PC-3 (cell line): ENCODE measurements around the gene TMC1. TPM values are rescaled to one million over a fixed set of nuclear protein-coding genes. Genes with fewer than 3 reads are reported as not detected.

Experiments used
- ATAC-seq: fragments of 200-7000 bp; cut with Tn5 transposase; 2 replicates; pipeline ENCODE4 v1.9.1; 2020; ENCODE audit warnings: mild to moderate bottlenecking, moderate library complexity
- BruUV-seq: library from RNA; stranded (reverse); fragments of 400-500 nt; replicated peaks from 2 replicates; lab custom pipeline; 2021; lab: Mats Ljungman, UMichigan
- CTCF ChIA-PET: fragments of 300-600 bp; sonication (Branson Sonifier 250); formaldehyde crosslinking; loops from one replicate; lab custom pipeline; 2022; ENCODE audit warnings: antibody characterized with exemption; lab: Charles Lee
- POLR2A ChIA-PET: fragments of 300-600 bp; sonication (Branson Sonifier 250); formaldehyde crosslinking; loops from one replicate; lab custom pipeline; 2022; ENCODE audit warnings: antibody characterized with exemption; ENCODE audit not compliant: unreplicated experiment; lab: Charles Lee
- DNase-seq: peaks from one replicate; pipeline ENCODE4 v3.0.0-alpha.2; 2015
- H2AFZ ChIP-seq: fragments of 300-600 bp; sonication (generic); 2 replicates; pipeline ENCODE4 v1.6.0; 2016; ENCODE audit warnings: antibody characterized with exemption, low read length
- H3F3A ChIP-seq: fragments of 300-600 bp; sonication (generic); one replicate; pipeline ENCODE4 v1.6.0; 2017; ENCODE audit warnings: antibody characterized with exemption, low read length, control low read depth, mild to moderate bottlenecking; ENCODE audit not compliant: unreplicated experiment
- H3K27ac ChIP-seq: fragments of 300-600 bp; sonication (generic); 2 replicates; pipeline ENCODE4 v1.5.1; 2016; ENCODE audit warnings: mild to moderate bottlenecking, low read length
- H3K27me3 ChIP-seq: fragments of 300-600 bp; sonication (generic); 2 replicates; pipeline ENCODE4 v1.6.1; 2016; ENCODE audit warnings: low read length, mixed read lengths
- H3K36me3 ChIP-seq: fragments of 300-600 bp; sonication (generic); 2 replicates; pipeline ENCODE4 v1.6.1; 2016; ENCODE audit warnings: low read depth, mixed run types, low read length, mixed read lengths
- H3K4me1 ChIP-seq: fragments of 300-600 bp; sonication (generic); 2 replicates; pipeline ENCODE4 v1.5.1; 2016; ENCODE audit warnings: low read length; ENCODE audit not compliant: insufficient read depth
- H3K4me2 ChIP-seq: fragments of 300-600 bp; sonication (generic); 2 replicates; pipeline ENCODE4 v1.6.0; 2016; ENCODE audit warnings: low read length
- H3K4me3 ChIP-seq: fragments of 300-600 bp; sonication (generic); 2 replicates; pipeline ENCODE4 v1.5.1; 2016; ENCODE audit warnings: mild to moderate bottlenecking, low read length, mixed read lengths
- H3K79me2 ChIP-seq: fragments of 300-600 bp; sonication (generic); 2 replicates; pipeline ENCODE4 v1.6.1; 2017; ENCODE audit warnings: low read length, mixed read lengths
- H3K9ac ChIP-seq: fragments of 300-600 bp; sonication (generic); 2 replicates; pipeline ENCODE4 v1.6.0; 2016; ENCODE audit warnings: mild to moderate bottlenecking, low read length
- H3K9me2 ChIP-seq: fragments of 300-600 bp; sonication (generic); replicated peaks from 2 replicates; pipeline ENCODE4 v1.6.1; 2016; ENCODE audit warnings: mixed run types, low read length, mixed read lengths
- H3K9me3 ChIP-seq: fragments of 300-600 bp; sonication (generic); 2 replicates; pipeline ENCODE4 v1.6.1; 2016; ENCODE audit warnings: low read length, mixed read lengths
- H4K20me1 ChIP-seq: fragments of 300-600 bp; sonication (generic); 2 replicates; pipeline ENCODE4 v1.6.1; 2016; ENCODE audit warnings: low read length, mixed read lengths
- EZH2 ChIP-seq: fragments of 300-600 bp; sonication (generic); IDR thresholded peaks from one replicate; pipeline ENCODE4 v1.6.1; 2017; ENCODE audit warnings: antibody characterized with exemption, mild to moderate bottlenecking, low read length; ENCODE audit not compliant: unreplicated experiment
- EZH2phosphoT487 ChIP-seq: fragments of 300-600 bp; sonication (generic); IDR thresholded peaks from 2 replicates; pipeline ENCODE4 v1.6.1; 2018; ENCODE audit warnings: mild to moderate bottlenecking, antibody characterized with exemption, low read length, borderline replicate concordance
- intact Hi-C: fragments of 100-400 bp; cut with micrococcal nuclease; formaldehyde crosslinking; loops from 2 replicates; pipeline ENCODE4 v1.9.0; 2023
- total RNA-seq: library from RNA; depleted of rRNA; stranded (reverse); fragments of >200 nt; gene quantifications from 2 replicates; pipeline ENCODE4 v1.2.3, GENCODE V29; 2014
- TF ChIP-seq, protein P1 (sequence below): fragments of 300-600 bp; sonication (generic); conservative IDR thresholded peaks from 2 replicates; pipeline ENCODE4 v1.5.1; 2017; ENCODE audit warnings: antibody characterized with exemption, low read depth, mild to moderate bottlenecking, low read length

TMC1 gene
- total RNA-seq, 1 experiment from 2014 or later = 0.15 TPM

DNA sequence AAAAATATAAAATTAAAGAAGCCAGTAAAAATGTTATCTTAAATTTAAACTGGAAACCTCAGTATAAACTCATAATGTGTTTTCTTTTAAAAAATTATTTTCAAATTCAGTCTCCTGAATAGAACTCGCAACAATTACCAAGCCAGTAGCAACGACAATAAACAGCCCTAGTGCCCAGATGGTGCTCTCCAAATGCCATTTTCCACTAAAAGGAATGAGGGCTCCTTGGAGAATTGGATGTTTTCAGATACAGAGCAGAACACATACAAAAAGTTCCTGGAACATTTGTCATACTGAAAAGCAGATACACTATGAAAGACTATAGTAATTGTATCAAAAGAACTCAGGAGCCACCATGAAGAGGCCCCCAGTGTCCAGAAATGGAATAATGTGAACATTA, 97.4 kb downstream of the TMC1 start:
- no peak overlapping the region for H3K4me3 ChIP-seq
- no peak overlapping the region for H3K27ac ChIP-seq
- no peaks in the 10 kb centered on the region for H4K20me1 ChIP-seq
- no peak overlapping the region for H2AFZ ChIP-seq
- H3K27me3 ChIP-seq = peaks cover 7% of the 10 kb centered on the region; the same call in 1 of the 2 replicates
- DNase-seq = no peak
- ChIA-PET CTCF (no interaction called here), POLR2A (no interaction called here)
- H3K9me3 ChIP-seq = no peaks in the 10 kb centered on the region
- no peaks in the 10 kb centered on the region for H3K4me1 ChIP-seq
- no peaks in the 10 kb centered on the region for H3K9me2 ChIP-seq
- no peaks in the 10 kb centered on the region for H3K36me3 ChIP-seq
- H3K79me2 ChIP-seq = no peaks in the 10 kb centered on the region
- TF ChIP-seq EZH2 = no peak
- BruUV-seq = no TSS peak
- no peak overlapping the region for H3K4me2 ChIP-seq
- intact Hi-C loops = loop anchor here (10.0 kb wide), 1 partner anchor 56 kb away; no protein-coding TSS in a partner anchor
- H3K9ac ChIP-seq = no peak overlapping the region
- no peaks in the 10 kb centered on the region for H3F3A ChIP-seq
- no peak for ATAC-seq

DNA sequence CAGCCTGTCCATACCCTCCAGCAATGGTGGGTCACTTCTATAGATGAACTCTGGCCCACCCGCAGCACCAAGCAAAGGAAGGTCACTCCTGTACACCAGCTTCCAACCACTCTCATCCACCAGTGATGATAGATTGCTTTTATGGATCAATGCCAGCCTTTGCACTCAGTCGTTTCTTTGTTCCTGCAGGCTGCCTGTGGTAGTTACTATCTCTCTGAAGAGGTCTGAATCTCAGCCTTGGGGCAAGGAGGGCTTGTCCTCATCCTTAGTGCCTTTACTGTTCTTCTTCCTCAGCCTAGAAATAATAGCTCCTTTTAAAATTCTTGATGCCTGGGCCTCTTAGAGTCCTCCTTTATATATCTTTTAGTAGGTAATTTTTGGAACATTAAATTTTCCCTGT, 100.8 kb downstream of the TMC1 start:
- H3K79me2 ChIP-seq = no peaks in the 10 kb centered on the region
- H2AFZ ChIP-seq = no peak overlapping the region
- intact Hi-C loops = no loop called here
- H3K9ac ChIP-seq = no peak overlapping the region
- H3K27ac ChIP-seq = no peak overlapping the region
- H3K4me1 ChIP-seq = no peaks in the 10 kb centered on the region
- H3K36me3 ChIP-seq = no peaks in the 10 kb centered on the region
- peaks cover 7% of the 10 kb centered on the region; the same call in 1 of the 2 replicates for H3K27me3 ChIP-seq
- DNase-seq (no peak), ATAC-seq (no peak)
- no peaks in the 10 kb centered on the region for H4K20me1 ChIP-seq
- no peaks in the 10 kb centered on the region for H3F3A ChIP-seq
- TF ChIP-seq EZH2phosphoT487 (no peak), EZH2 (no peak)
- TF ChIP-seq, protein P1, sequence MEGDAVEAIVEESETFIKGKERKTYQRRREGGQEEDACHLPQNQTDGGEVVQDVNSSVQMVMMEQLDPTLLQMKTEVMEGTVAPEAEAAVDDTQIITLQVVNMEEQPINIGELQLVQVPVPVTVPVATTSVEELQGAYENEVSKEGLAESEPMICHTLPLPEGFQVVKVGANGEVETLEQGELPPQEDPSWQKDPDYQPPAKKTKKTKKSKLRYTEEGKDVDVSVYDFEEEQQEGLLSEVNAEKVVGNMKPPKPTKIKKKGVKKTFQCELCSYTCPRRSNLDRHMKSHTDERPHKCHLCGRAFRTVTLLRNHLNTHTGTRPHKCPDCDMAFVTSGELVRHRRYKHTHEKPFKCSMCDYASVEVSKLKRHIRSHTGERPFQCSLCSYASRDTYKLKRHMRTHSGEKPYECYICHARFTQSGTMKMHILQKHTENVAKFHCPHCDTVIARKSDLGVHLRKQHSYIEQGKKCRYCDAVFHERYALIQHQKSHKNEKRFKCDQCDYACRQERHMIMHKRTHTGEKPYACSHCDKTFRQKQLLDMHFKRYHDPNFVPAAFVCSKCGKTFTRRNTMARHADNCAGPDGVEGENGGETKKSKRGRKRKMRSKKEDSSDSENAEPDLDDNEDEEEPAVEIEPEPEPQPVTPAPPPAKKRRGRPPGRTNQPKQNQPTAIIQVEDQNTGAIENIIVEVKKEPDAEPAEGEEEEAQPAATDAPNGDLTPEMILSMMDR = no peak
- ChIA-PET CTCF (no interaction called here), POLR2A (no interaction called here)
- BruUV-seq = no TSS peak
- H3K4me3 ChIP-seq = no peak overlapping the region
- no peak overlapping the region for H3K4me2 ChIP-seq
- H3K9me2 ChIP-seq = no peaks in the 10 kb centered on the region
- no peaks in the 10 kb centered on the region for H3K9me3 ChIP-seq

DNA sequence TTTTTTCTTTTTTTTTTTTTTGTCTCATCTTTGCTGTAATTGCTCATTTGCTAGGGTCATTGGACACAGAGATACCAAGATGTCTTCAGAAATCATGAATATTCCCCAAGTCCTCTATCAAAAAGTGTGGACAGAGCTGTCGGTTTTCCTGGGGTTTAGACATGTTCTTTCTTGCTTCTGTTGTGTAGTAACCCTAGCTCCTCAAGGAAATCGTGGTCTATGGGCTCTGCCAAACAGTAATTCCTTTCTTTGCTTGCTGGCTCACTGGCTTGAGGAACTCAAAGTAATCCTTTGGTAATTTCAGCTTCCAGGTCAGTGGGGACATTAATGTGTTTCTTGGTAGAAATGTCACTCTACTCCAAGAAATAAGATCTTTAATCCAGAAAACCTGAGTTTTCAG, 101.7 kb downstream of the TMC1 start:
- intact Hi-C loops = no loop called here
- H2AFZ ChIP-seq = no peak overlapping the region
- no peak overlapping the region for H3K4me3 ChIP-seq
- TF ChIP-seq, protein P1 = no peak
- TF ChIP-seq EZH2phosphoT487 (no peak), EZH2 (no peak)
- DNase-seq (no peak), ATAC-seq (no peak)
- no peaks in the 10 kb centered on the region for H3K4me1 ChIP-seq
- no TSS peak for BruUV-seq
- no peaks in the 10 kb centered on the region for H3K9me3 ChIP-seq
- H4K20me1 ChIP-seq = no peaks in the 10 kb centered on the region
- H3K4me2 ChIP-seq = no peak overlapping the region
- H3K79me2 ChIP-seq = no peaks in the 10 kb centered on the region
- H3K27me3 ChIP-seq = peaks cover 7% of the 10 kb centered on the region; the same call in 1 of the 2 replicates
- H3F3A ChIP-seq = no peaks in the 10 kb centered on the region
- H3K9ac ChIP-seq = no peak overlapping the region
- ChIA-PET POLR2A (no interaction called here), CTCF (no interaction called here)
- H3K36me3 ChIP-seq = no peaks in the 10 kb centered on the region
- no peaks in the 10 kb centered on the region for H3K9me2 ChIP-seq
- no peak overlapping the region for H3K27ac ChIP-seq
